DND-41 (cell line): ENCODE results near the gene SLC14A1.

ENCODE experiments used
- EZH2 ChIP-seq: IDR thresholded peaks from 3 replicates; pipeline ENCODE4 v1.6.1; 2012; ENCODE audit warnings: borderline replicate concordance, low read depth, mild to moderate bottlenecking, moderate library complexity, low read length, inconsistent platforms; ENCODE audit not compliant: severe bottlenecking
- TF ChIP-seq, protein P1 (sequence below): IDR thresholded peaks from 2 replicates; pipeline ENCODE4 v1.5.1; 2012; ENCODE audit warnings: borderline replicate concordance, low read length, moderate library complexity, mild to moderate bottlenecking; ENCODE audit not compliant: poor library complexity, severe bottlenecking; ENCODE audit errors: extremely low read depth

DNA sequence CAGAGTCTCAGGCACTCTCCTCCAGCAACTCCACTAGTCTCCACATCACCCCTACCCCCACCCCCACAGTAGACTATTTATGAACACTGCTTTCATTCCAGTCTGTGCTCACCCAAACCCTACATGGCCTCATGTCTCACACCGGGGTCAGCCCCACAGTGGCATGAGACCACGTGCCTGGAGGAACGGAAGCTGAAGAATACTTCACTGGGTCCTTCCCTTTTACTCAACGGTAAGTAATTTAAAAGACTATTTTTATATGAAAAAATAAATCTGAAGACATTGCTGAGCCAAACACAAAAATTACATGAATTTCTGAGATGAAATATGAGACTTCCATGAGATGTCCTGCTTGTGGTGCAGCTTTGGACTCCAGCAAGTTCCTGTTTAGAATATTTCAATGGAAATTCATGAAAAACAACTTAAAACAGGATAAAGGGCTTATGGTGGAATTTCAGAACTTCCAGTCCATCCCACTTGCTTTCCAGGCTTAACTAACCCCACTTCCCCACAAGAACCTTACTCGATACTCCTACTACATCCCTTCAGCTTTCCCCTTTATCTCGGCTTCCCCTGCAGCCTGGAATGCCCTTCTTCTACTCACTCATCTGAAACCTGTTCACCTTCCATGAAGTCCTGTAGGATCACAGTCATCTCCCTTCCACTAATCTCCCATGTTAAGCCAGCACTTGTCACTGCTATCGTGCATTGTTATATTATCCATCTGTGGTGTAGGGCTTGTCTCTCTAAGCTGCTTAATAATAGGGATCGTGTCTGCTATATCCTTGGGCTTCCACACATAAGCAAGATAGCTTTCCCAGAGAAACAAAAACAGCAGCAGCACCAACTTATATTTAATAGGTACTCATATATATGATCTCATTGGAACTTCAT is 47.9 kb downstream of the SLC14A1 start:
- TF ChIP-seq, protein P1, sequence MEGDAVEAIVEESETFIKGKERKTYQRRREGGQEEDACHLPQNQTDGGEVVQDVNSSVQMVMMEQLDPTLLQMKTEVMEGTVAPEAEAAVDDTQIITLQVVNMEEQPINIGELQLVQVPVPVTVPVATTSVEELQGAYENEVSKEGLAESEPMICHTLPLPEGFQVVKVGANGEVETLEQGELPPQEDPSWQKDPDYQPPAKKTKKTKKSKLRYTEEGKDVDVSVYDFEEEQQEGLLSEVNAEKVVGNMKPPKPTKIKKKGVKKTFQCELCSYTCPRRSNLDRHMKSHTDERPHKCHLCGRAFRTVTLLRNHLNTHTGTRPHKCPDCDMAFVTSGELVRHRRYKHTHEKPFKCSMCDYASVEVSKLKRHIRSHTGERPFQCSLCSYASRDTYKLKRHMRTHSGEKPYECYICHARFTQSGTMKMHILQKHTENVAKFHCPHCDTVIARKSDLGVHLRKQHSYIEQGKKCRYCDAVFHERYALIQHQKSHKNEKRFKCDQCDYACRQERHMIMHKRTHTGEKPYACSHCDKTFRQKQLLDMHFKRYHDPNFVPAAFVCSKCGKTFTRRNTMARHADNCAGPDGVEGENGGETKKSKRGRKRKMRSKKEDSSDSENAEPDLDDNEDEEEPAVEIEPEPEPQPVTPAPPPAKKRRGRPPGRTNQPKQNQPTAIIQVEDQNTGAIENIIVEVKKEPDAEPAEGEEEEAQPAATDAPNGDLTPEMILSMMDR, result no peak
- TF ChIP-seq EZH2, result no peak
